ENCODE results near the gene BTBD9.

- TF ChIP-seq CTCF (IDR thresholded peaks at IDR 0.05) (no peak), EP300 (IDR thresholded peaks at IDR 0.05) (no peak), POLR2AphosphoS5 (IDR thresholded peaks at IDR 0.05) (no peak)
Measured at GRCh38 chr6:38151580-38152500, 487.9 kb downstream of the BTBD9 start.
